H1 (cell line): ENCODE data around the gene CXADR. TPM values are rescaled to one million over a fixed set of nuclear protein-coding genes. Genes with fewer than 3 reads are reported as not detected.

ENCODE experiments used
- GTF2F1 ChIP-seq: IDR thresholded peaks from 2 replicates; pipeline ENCODE4 v1.6.1; 2012; ENCODE audit warnings: low read depth, low read length, improper control_type of control experiment, borderline replicate concordance
- SP4 ChIP-seq: IDR thresholded peaks from 2 replicates; pipeline ENCODE4 v1.6.1; 2012; ENCODE audit warnings: low read length, inconsistent platforms
- TAF7 ChIP-seq: optimal IDR thresholded peaks from 2 replicates; pipeline ENCODE3; 2011; ENCODE audit warnings: low read depth, mild to moderate bottlenecking, inconsistent platforms, low read length, moderate library complexity, borderline replicate concordance
- TBP ChIP-seq: IDR thresholded peaks from 2 replicates; pipeline ENCODE4 v1.6.1; 2011; ENCODE audit warnings: low read depth, low read length, improper control_type of control experiment
- YY1 ChIP-seq: IDR thresholded peaks from 2 replicates; pipeline ENCODE4 v1.6.1; 2011; ENCODE audit warnings: low read depth, mild to moderate bottlenecking, low read length
- polyA plus RNA-seq, 7 experiments: library from polyadenylated mRNA; depleted of rRNA in 3 of 7; stranded (reverse) in 5 of 7; unstranded in 2 of 7; fragments of >200 nt in 5 of 7; fragments of 200-250 nt in 2 of 7; gene quantifications; 1 replicate in 5 of 7; 2 replicates in 1 of 7; 4 replicates in 1 of 7; pipeline versions ENCODE4 v1.2.1 to v1.2.3, GENCODE V29; 2011 to 2013; ENCODE audit warnings: missing spikeins in 2 of 7, mixed read lengths in 2 of 7
- total RNA-seq: library from RNA; stranded (reverse); fragmentation: NEBNext Ultra II Directional; extraction: Animal tissue kit (Norgen Biotek cat#: 25700); gene quantifications from 2 replicates; pipeline ENCODE4 v1.2.1, GENCODE V29; 2021
- TF ChIP-seq, protein P1 (sequence below): fragments of 300-600 bp; sonication (generic); IDR thresholded peaks from 2 replicates; pipeline ENCODE4 v1.7.1; 2012; ENCODE audit warnings: low read length, moderate library complexity, mild to moderate bottlenecking, inconsistent platforms; ENCODE audit not compliant: insufficient replicate concordance
- TF ChIP-seq, protein P2 (sequence below): IDR thresholded peaks from 2 replicates; pipeline ENCODE4 v1.6.1; 2012; ENCODE audit warnings: low read length, inconsistent platforms

CXADR gene
- total and polyA plus RNA-seq, 2 of the 8 experiments (the other 6 are each of a cell fraction or from before 2014, with no cell fraction given) = 45.6 to 145 TPM

DNA sequence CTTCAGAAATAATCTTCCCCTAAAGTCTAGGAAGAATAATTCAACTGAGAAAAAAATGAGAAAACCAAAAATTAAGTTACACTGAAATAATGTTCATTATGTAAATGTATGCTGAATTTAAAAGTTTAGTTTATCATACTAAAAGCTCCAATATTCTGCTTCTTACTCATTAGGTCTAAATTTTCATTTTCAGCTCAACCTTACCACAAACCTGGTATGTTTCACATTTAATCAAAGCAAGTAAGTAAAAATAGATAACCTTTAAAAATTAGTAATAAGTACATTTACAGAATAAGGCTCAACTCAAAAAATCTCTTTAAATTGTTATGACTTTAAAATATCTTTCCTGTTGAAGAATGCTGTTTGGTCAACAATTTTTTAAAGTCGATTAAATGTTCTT is 84.8 kb downstream of the CXADR start (continued):
- TF ChIP-seq, protein P1, sequence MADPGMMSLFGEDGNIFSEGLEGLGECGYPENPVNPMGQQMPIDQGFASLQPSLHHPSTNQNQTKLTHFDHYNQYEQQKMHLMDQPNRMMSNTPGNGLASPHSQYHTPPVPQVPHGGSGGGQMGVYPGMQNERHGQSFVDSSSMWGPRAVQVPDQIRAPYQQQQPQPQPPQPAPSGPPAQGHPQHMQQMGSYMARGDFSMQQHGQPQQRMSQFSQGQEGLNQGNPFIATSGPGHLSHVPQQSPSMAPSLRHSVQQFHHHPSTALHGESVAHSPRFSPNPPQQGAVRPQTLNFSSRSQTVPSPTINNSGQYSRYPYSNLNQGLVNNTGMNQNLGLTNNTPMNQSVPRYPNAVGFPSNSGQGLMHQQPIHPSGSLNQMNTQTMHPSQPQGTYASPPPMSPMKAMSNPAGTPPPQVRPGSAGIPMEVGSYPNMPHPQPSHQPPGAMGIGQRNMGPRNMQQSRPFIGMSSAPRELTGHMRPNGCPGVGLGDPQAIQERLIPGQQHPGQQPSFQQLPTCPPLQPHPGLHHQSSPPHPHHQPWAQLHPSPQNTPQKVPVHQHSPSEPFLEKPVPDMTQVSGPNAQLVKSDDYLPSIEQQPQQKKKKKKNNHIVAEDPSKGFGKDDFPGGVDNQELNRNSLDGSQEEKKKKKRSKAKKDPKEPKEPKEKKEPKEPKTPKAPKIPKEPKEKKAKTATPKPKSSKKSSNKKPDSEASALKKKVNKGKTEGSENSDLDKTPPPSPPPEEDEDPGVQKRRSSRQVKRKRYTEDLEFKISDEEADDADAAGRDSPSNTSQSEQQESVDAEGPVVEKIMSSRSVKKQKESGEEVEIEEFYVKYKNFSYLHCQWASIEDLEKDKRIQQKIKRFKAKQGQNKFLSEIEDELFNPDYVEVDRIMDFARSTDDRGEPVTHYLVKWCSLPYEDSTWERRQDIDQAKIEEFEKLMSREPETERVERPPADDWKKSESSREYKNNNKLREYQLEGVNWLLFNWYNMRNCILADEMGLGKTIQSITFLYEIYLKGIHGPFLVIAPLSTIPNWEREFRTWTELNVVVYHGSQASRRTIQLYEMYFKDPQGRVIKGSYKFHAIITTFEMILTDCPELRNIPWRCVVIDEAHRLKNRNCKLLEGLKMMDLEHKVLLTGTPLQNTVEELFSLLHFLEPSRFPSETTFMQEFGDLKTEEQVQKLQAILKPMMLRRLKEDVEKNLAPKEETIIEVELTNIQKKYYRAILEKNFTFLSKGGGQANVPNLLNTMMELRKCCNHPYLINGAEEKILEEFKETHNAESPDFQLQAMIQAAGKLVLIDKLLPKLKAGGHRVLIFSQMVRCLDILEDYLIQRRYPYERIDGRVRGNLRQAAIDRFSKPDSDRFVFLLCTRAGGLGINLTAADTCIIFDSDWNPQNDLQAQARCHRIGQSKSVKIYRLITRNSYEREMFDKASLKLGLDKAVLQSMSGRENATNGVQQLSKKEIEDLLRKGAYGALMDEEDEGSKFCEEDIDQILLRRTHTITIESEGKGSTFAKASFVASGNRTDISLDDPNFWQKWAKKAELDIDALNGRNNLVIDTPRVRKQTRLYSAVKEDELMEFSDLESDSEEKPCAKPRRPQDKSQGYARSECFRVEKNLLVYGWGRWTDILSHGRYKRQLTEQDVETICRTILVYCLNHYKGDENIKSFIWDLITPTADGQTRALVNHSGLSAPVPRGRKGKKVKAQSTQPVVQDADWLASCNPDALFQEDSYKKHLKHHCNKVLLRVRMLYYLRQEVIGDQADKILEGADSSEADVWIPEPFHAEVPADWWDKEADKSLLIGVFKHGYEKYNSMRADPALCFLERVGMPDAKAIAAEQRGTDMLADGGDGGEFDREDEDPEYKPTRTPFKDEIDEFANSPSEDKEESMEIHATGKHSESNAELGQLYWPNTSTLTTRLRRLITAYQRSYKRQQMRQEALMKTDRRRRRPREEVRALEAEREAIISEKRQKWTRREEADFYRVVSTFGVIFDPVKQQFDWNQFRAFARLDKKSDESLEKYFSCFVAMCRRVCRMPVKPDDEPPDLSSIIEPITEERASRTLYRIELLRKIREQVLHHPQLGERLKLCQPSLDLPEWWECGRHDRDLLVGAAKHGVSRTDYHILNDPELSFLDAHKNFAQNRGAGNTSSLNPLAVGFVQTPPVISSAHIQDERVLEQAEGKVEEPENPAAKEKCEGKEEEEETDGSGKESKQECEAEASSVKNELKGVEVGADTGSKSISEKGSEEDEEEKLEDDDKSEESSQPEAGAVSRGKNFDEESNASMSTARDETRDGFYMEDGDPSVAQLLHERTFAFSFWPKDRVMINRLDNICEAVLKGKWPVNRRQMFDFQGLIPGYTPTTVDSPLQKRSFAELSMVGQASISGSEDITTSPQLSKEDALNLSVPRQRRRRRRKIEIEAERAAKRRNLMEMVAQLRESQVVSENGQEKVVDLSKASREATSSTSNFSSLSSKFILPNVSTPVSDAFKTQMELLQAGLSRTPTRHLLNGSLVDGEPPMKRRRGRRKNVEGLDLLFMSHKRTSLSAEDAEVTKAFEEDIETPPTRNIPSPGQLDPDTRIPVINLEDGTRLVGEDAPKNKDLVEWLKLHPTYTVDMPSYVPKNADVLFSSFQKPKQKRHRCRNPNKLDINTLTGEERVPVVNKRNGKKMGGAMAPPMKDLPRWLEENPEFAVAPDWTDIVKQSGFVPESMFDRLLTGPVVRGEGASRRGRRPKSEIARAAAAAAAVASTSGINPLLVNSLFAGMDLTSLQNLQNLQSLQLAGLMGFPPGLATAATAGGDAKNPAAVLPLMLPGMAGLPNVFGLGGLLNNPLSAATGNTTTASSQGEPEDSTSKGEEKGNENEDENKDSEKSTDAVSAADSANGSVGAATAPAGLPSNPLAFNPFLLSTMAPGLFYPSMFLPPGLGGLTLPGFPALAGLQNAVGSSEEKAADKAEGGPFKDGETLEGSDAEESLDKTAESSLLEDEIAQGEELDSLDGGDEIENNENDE = no peak
- TF ChIP-seq TAF7 (no peak), SP4 (no peak), TBP (no peak), GTF2F1 (no peak), YY1 (no peak)
- TF ChIP-seq, protein P2, sequence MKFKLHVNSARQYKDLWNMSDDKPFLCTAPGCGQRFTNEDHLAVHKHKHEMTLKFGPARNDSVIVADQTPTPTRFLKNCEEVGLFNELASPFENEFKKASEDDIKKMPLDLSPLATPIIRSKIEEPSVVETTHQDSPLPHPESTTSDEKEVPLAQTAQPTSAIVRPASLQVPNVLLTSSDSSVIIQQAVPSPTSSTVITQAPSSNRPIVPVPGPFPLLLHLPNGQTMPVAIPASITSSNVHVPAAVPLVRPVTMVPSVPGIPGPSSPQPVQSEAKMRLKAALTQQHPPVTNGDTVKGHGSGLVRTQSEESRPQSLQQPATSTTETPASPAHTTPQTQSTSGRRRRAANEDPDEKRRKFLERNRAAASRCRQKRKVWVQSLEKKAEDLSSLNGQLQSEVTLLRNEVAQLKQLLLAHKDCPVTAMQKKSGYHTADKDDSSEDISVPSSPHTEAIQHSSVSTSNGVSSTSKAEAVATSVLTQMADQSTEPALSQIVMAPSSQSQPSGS = no peak
